ENCODE measurements around the gene CENPB. TPM values are rescaled to one million over a fixed set of nuclear protein-coding genes. Genes with fewer than 3 reads are reported as not detected.
A peak's percentile ranks its signal among the peaks of the same experiment; 100 is the strongest.
"Not testable (repeated sequence)": the region's sequence is repeated elsewhere in the genome, so short reads cannot be mapped to it uniquely, and the experiment has no call there.

Gene CENPB
- total and polyA plus RNA-seq, 5 donors: 63.9 to 92.7 (median 71.5) TPM

GRCh38 chr20:3798908-3799248 is 12.3 kb upstream of the CENPB start:
- Histone ChIP-seq H3K27ac (ENCODE audit: low read length) (no peak overlapping the region), H3K4me3 (ENCODE audit: low read length) (no peak overlapping the region), H3K9me3 (ENCODE audit: control insufficient read depth, low read length) (no peaks in the 10 kb centered on the region), H3K27me3 (ENCODE audit: control insufficient read depth, insufficient read depth) (no peaks in the 10 kb centered on the region), H3K4me1 (ENCODE audit: control insufficient read depth, insufficient read depth, low read length) (no peaks in the 10 kb centered on the region)
- intact Hi-C loops (cut with DNase I): no loop called here
- DNase-seq: peak; percentile 2 to 28 (median 21)
- 83% methylated on average over 3 of the region's 3 CpGs for WGBS
- no peak for ATAC-seq

GRCh38 chr20:3798373-3798768 is 11.8 kb upstream of the CENPB start:
- intact Hi-C loops (cut with DNase I): no loop called here
- H3K27ac ChIP-seq (ENCODE audit: low read length): no peak overlapping the region
- ATAC-seq: no peak
- no peaks in the 10 kb centered on the region for H3K27me3 ChIP-seq (ENCODE audit: control insufficient read depth, insufficient read depth)
- H3K9me3 ChIP-seq (ENCODE audit: control insufficient read depth, low read length): no peaks in the 10 kb centered on the region
- H3K4me1 ChIP-seq (ENCODE audit: control insufficient read depth, insufficient read depth, low read length): no peaks in the 10 kb centered on the region
- H3K4me3 ChIP-seq (ENCODE audit: low read length): no peak overlapping the region
- DNase-seq: peak in 2 of 3 donors; percentile 8 to 49
- WGBS: 72% methylated on average over 5 of the region's 5 CpGs

GRCh38 chr20:3797592-3798372 is 11.2 kb upstream of the CENPB start:
- Histone ChIP-seq H3K27ac (ENCODE audit: low read length) (no peak overlapping the region), H3K9me3 (ENCODE audit: control insufficient read depth, low read length) (no peaks in the 10 kb centered on the region), H3K4me3 (ENCODE audit: low read length) (no peak overlapping the region), H3K27me3 (ENCODE audit: control insufficient read depth, insufficient read depth) (no peaks in the 10 kb centered on the region), H3K4me1 (ENCODE audit: control insufficient read depth, insufficient read depth, low read length) (no peaks in the 10 kb centered on the region)
- WGBS: 76% methylated on average over 19 of the region's 19 CpGs
- DNase-seq: peak; percentile 12 to 37 (median 20)
- no peak for ATAC-seq
- intact Hi-C loops (cut with DNase I): no loop called here

GRCh38 chr20:3797226-3797545 is 10.6 kb upstream of the CENPB start:
- 86% methylated on average over 5 of the region's 5 CpGs for WGBS
- no peak overlapping the region for H3K4me3 ChIP-seq (ENCODE audit: low read length)
- ATAC-seq (no peak), DNase-seq (peak in 2 of 3 donors; percentile 9 to 60)
- no peaks in the 10 kb centered on the region for H3K9me3 ChIP-seq (ENCODE audit: control insufficient read depth, low read length)
- no peak overlapping the region for H3K27ac ChIP-seq (ENCODE audit: low read length)
- no peaks in the 10 kb centered on the region for H3K4me1 ChIP-seq (ENCODE audit: control insufficient read depth, insufficient read depth, low read length)
- intact Hi-C loops (cut with DNase I): no loop called here
- H3K27me3 ChIP-seq (ENCODE audit: control insufficient read depth, insufficient read depth): no peaks in the 10 kb centered on the region

- no peaks in the 10 kb centered on the region for H3K4me1 ChIP-seq (ENCODE audit: control insufficient read depth, insufficient read depth, low read length)
- WGBS: 13% methylated on average over 33 of the region's 33 CpGs
- peak overlapping the region; percentile 57 for H3K4me3 ChIP-seq (ENCODE audit: low read length)
- no peak overlapping the region for H3K27ac ChIP-seq (ENCODE audit: low read length)
- ATAC-seq (peak in 1 of 2 donors; percentile 15), DNase-seq (peak in 1 of 3 donors; percentile 55)
- H3K9me3 ChIP-seq (ENCODE audit: control insufficient read depth, low read length): no peaks in the 10 kb centered on the region
- intact Hi-C loops (cut with DNase I): no loop called here
- H3K27me3 ChIP-seq (ENCODE audit: control insufficient read depth, insufficient read depth): no peaks in the 10 kb centered on the region
These were observed 10.1 kb upstream of the CENPB start for GRCh38 chr20:3796477-3797225.

- ATAC-seq (peak; percentile 96), DNase-seq (peak; percentile 95 to 99 (median 97))
- Histone ChIP-seq H3K4me3 (ENCODE audit: low read length) (peak within 1 kb of the TSS; percentile 57), H3K4me1 (ENCODE audit: control insufficient read depth, insufficient read depth, low read length) (no peaks in the 10 kb centered on the region), H3K27me3 (ENCODE audit: control insufficient read depth, insufficient read depth) (no peaks in the 10 kb centered on the region), H3K27ac (ENCODE audit: low read length) (peak within 1 kb of the TSS; percentile 98), H3K9me3 (ENCODE audit: control insufficient read depth, low read length) (no peaks in the 10 kb centered on the region)
- intact Hi-C loops (cut with DNase I): no loop called here
- WGBS: under 1% methylated on average over 65 of the region's 69 CpGs
These were observed 9.2 kb upstream of the CENPB start, which contains the start of gene CDC25B for GRCh38 chr20:3795511-3796468. CDC25B (plus strand) TSS chr20:3796310; CDS start chr20:3796532, 222 bp downstream.

GRCh38 chr20:3794701-3795420 is 8.3 kb upstream of the CENPB start:
- H3K4me3 ChIP-seq (ENCODE audit: low read length): peak overlapping the region; percentile 57
- H3K4me1 ChIP-seq (ENCODE audit: control insufficient read depth, insufficient read depth, low read length): no peaks in the 10 kb centered on the region
- intact Hi-C loops (cut with DNase I): no loop called here
- H3K27ac ChIP-seq (ENCODE audit: low read length): peak overlapping the region; percentile 98
- WGBS: 81% methylated on average over 25 of the region's 25 CpGs
- no peaks in the 10 kb centered on the region for H3K9me3 ChIP-seq (ENCODE audit: control insufficient read depth, low read length)
- H3K27me3 ChIP-seq (ENCODE audit: control insufficient read depth, insufficient read depth): no peaks in the 10 kb centered on the region
- DNase-seq (peak in 2 of 3 donors; percentile 16 to 60), ATAC-seq (no peak)

GRCh38 chr20:3794168-3794567 is 7.6 kb upstream of the CENPB start:
- H3K4me1 ChIP-seq (ENCODE audit: control insufficient read depth, insufficient read depth, low read length); H3K27me3 ChIP-seq (ENCODE audit: control insufficient read depth, insufficient read depth); ATAC-seq; H3K27ac ChIP-seq (ENCODE audit: low read length); H3K9me3 ChIP-seq (ENCODE audit: control insufficient read depth, low read length); DNase-seq; H3K4me3 ChIP-seq (ENCODE audit: low read length); intact Hi-C loops (cut with DNase I): not testable (repeated sequence)
- WGBS: 93% methylated on average over 3 of the region's 3 CpGs

GRCh38 chr20:3789201-3789600 is 2.7 kb upstream of the CENPB start:
- 97% methylated on average over 4 of the region's 4 CpGs for WGBS
- not testable (repeated sequence) for H3K27me3 ChIP-seq (ENCODE audit: control insufficient read depth, insufficient read depth); ATAC-seq; H3K4me3 ChIP-seq (ENCODE audit: low read length); DNase-seq; H3K9me3 ChIP-seq (ENCODE audit: control insufficient read depth, low read length); H3K27ac ChIP-seq (ENCODE audit: low read length)
- H3K4me1 ChIP-seq (ENCODE audit: control insufficient read depth, insufficient read depth, low read length): peaks cover 11% of the 10 kb centered on the region
- intact Hi-C loops (cut with DNase I): loop anchor here in 2 of 4 donors (5.0 kb wide), 1 partner anchor 33 kb away; the partner anchor contains the start of gene AP5S1 (in 2 of the 2)

GRCh38 chr20:3788685-3789155 is 2.2 kb upstream of the CENPB start:
- no peak for ATAC-seq
- Histone ChIP-seq H3K4me3 (ENCODE audit: low read length) (no peak overlapping the region), H3K4me1 (ENCODE audit: control insufficient read depth, insufficient read depth, low read length) (peaks cover 11% of the 10 kb centered on the region), H3K9me3 (ENCODE audit: control insufficient read depth, low read length) (no peaks in the 10 kb centered on the region), H3K27ac (ENCODE audit: low read length) (no peak overlapping the region), H3K27me3 (ENCODE audit: control insufficient read depth, insufficient read depth) (no peaks in the 10 kb centered on the region)
- DNase-seq: peak in 2 of 3 donors; percentile 7 to 32
- WGBS: 63% methylated on average over 4 of the region's 4 CpGs
- intact Hi-C loops (cut with DNase I): loop anchor here in 2 of 4 donors (5.0 kb wide), 1 partner anchor 34 kb away; the partner anchor contains the start of gene AP5S1 (in 2 of the 2)
